ENCODE results near the gene C5orf52. TPM values are rescaled to one million over a fixed set of nuclear protein-coding genes. Genes with fewer than 3 reads are reported as not detected.

C5orf52 gene
- total RNA-seq, 2 experiments from 2014 or later = not detected

GRCh38 chr5:157649101-157649500 is 22.2 kb upstream of the C5orf52 start:
- peaks cover 3% of the 10 kb centered on the region for H3K9me3 Mint-ChIP-seq
- ChIA-PET POLR2A (interaction anchor here (0.7 kb wide), 1 partner anchor 9 kb away, joined by 3 read pairs; no protein-coding TSS in a partner anchor), CTCF (no interaction called here)
- no peak overlapping the region for H3K27ac Mint-ChIP-seq
- ATAC-seq (ENCODE audit: poor library complexity) (no peak), DNase-seq (no peak)
- Histone ChIP-seq H3K9me3 (ENCODE audit: control insufficient read depth in 1 of 2, insufficient read depth in 1 of 2, low read length in 2 of 2) (peaks cover 0 to 11% of the 10 kb centered on the region in 2 experiments), H3K4me1 (ENCODE audit: insufficient read depth, low read length) (peaks cover 17% of the 10 kb centered on the region), H3K4me3 (ENCODE audit: low read length) (no peak overlapping the region), H3K36me3 (ENCODE audit: insufficient read depth, low read length) (no peaks in the 10 kb centered on the region), H3K27ac (ENCODE audit: low read depth in 1 of 2, low read length in 2 of 2) (no peak overlapping the region), H3K27me3 (ENCODE audit: control insufficient read depth in 1 of 2, insufficient read depth in 2 of 2, low read length in 2 of 2) (no peaks in the 10 kb centered on the region)
- TF ChIP-seq, protein P1, sequence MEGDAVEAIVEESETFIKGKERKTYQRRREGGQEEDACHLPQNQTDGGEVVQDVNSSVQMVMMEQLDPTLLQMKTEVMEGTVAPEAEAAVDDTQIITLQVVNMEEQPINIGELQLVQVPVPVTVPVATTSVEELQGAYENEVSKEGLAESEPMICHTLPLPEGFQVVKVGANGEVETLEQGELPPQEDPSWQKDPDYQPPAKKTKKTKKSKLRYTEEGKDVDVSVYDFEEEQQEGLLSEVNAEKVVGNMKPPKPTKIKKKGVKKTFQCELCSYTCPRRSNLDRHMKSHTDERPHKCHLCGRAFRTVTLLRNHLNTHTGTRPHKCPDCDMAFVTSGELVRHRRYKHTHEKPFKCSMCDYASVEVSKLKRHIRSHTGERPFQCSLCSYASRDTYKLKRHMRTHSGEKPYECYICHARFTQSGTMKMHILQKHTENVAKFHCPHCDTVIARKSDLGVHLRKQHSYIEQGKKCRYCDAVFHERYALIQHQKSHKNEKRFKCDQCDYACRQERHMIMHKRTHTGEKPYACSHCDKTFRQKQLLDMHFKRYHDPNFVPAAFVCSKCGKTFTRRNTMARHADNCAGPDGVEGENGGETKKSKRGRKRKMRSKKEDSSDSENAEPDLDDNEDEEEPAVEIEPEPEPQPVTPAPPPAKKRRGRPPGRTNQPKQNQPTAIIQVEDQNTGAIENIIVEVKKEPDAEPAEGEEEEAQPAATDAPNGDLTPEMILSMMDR (IDR thresholded peaks at IDR 0.05) = no peak
- no peak overlapping the region for H3K4me3 Mint-ChIP-seq
- no peaks in the 10 kb centered on the region for H3K27me3 Mint-ChIP-seq
- intact Hi-C loops (cut with DNase I, micrococcal nuclease) = loop anchor here in 1 of 2 experiments (5.0 kb wide), 1 partner anchor 322 kb away; no protein-coding TSS in a partner anchor
- H3K4me1 Mint-ChIP-seq (ENCODE audit: low read depth) = peaks cover 21% of the 10 kb centered on the region
- peaks cover 4% of the 10 kb centered on the region for H3K36me3 Mint-ChIP-seq (ENCODE audit: low read depth)

DNA sequence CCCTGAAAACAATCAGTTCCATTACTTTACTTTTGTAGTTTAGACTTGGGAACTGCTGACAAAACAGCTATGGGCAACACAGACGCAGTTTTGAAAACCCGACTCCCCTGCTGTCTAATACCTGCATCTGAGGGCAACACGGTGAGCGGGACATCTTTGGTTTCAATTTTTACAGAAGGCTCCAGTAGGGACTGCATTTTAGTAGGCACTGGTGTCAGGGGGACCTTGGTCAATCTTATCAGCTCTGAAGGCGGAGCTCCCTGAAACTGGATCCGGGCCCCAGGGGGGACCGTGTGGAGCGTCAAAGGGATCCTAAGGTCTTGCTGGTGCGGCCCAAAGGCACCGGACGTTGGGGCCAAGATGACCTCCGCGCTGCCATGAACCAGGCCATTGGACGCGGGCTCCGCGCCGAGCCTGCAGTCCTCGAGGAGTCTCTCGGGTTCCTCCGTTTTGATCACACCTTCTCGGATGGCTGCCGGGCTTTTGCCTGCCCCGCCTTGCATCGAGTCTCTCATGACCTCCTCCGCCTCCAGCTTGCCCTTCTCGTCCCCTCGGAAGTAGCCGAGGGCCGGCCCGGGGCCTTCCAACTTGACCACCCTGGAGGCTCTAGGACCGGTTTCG is 20.2 kb upstream of the C5orf52 start:
- Mint-ChIP-seq H3K27me3 (no peaks in the 10 kb centered on the region), H3K4me3 (peak overlapping the region; percentile 4), H3K4me1 (ENCODE audit: low read depth) (peaks cover 21% of the 10 kb centered on the region), H3K27ac (no peak overlapping the region), H3K36me3 (ENCODE audit: low read depth) (peaks cover 16% of the 10 kb centered on the region), H3K9me3 (peaks cover 3% of the 10 kb centered on the region)
- POLR2A ChIA-PET = interaction anchor here (1.0 to 1.7 kb wide), 5 partner anchors 43 to 93 kb away, joined by 3 to 7 read pairs (median 5); partner anchors contain the start of genes LSM11 and THG1L
- TF ChIP-seq, protein P1 (IDR thresholded peaks at IDR 0.05) = no peak
- no peak overlapping the region for H3K27ac ChIP-seq (ENCODE audit: low read depth in 1 of 2, low read length in 2 of 2)
- intact Hi-C loops (cut with DNase I, micrococcal nuclease) = loop anchor here (5.0 kb wide), 2 partner anchors 91 to 109 kb away; partner anchors contain the start of gene LSM11 (in 2 of the 2)
- DNase-seq (peak in 1 of 14 experiments; percentile 10), ATAC-seq (ENCODE audit: poor library complexity) (no peak)
- peaks cover 0 to 11% of the 10 kb centered on the region in 2 experiments for H3K9me3 ChIP-seq (ENCODE audit: control insufficient read depth in 1 of 2, insufficient read depth in 1 of 2, low read length in 2 of 2)
- no peaks in the 10 kb centered on the region for H3K36me3 ChIP-seq (ENCODE audit: insufficient read depth, low read length)
- H3K4me1 ChIP-seq (ENCODE audit: insufficient read depth, low read length) = peaks cover 17% of the 10 kb centered on the region
- CTCF ChIA-PET = interaction anchor here (0.7 to 2.0 kb wide), 9 partner anchors 13 to 92 kb away, joined by 3 to 8 read pairs (median 3); partner anchors contain the start of genes LSM11 and THG1L
- H3K4me3 ChIP-seq (ENCODE audit: low read length) = no peak overlapping the region
- H3K27me3 ChIP-seq (ENCODE audit: control insufficient read depth in 1 of 2, insufficient read depth in 2 of 2, low read length in 2 of 2) = no peaks in the 10 kb centered on the region

DNA sequence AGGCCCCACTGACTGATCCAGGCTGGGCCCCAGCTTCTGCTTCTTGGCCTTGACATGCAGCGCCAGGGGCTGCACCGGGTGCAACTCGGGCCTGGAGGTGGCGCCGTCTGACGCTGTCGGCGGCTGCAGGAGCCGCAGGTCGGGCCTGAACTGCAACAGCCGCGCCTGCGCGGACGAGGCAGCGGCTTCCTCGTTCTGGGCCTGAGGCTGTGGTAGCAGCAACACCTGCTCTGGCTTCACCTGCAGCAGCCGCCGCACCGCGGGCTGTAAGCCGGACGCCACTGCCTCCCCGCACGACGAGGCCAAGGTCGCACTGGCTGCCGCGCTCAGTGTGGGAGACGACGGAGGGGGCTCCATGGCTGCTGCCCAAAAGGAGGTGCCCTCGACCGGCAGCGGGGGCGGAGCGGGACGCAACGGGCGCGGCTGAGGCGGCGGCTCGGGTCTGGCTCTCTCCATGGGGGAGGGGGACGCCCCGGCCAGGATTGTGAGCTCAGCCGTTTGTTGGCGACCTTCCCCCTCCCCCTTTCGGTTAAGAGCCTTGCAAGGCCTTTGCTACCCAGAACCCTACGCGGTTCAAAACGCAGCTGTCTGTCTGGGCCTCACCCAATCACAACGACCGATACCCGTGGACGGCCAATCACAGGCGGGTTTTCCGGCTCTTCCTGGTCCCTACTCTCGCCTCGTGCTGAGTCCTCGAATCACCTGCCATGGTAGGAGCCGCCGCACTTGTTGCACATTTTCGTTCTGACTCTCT is 19.5 kb upstream of the C5orf52 start:
- Mint-ChIP-seq H3K4me1 (ENCODE audit: low read depth) (peaks cover 21% of the 10 kb centered on the region), H3K9me3 (peaks cover 6% of the 10 kb centered on the region), H3K27ac (peak overlapping the region; percentile 78), H3K27me3 (no peaks in the 10 kb centered on the region), H3K36me3 (ENCODE audit: low read depth) (peaks cover 23% of the 10 kb centered on the region), H3K4me3 (peak overlapping the region; percentile 81)
- H3K36me3 ChIP-seq (ENCODE audit: insufficient read depth, low read length) = no peaks in the 10 kb centered on the region
- H3K4me3 ChIP-seq (ENCODE audit: low read length) = peak overlapping the region; percentile 49
- DNase-seq = peak; percentile 70 to 94 (median 81)
- TF ChIP-seq, protein P1 (IDR thresholded peaks at IDR 0.05) = peak; percentile 51
- ATAC-seq (ENCODE audit: poor library complexity) = peak; percentile 99
- peaks cover 0 to 11% of the 10 kb centered on the region in 2 experiments for H3K9me3 ChIP-seq (ENCODE audit: control insufficient read depth in 1 of 2, insufficient read depth in 1 of 2, low read length in 2 of 2)
- H3K27ac ChIP-seq (ENCODE audit: low read depth in 1 of 2, low read length in 2 of 2) = peak overlapping the region in 1 of 2 donors; percentile 13
- ChIA-PET POLR2A (interaction anchor here (1.0 to 1.7 kb wide), 6 partner anchors 44 to 110 kb away, joined by 3 to 7 read pairs (median 4); partner anchors contain the start of genes LSM11 and THG1L), CTCF (interaction anchor here (0.7 to 2.0 kb wide), 9 partner anchors 14 to 91 kb away, joined by 3 to 8 read pairs (median 3); partner anchors contain the start of genes LSM11 and THG1L)
- intact Hi-C loops (cut with DNase I, micrococcal nuclease) = loop anchor here (5.0 kb wide), 2 partner anchors 91 to 109 kb away; partner anchors contain the start of gene LSM11 (in 2 of the 2)
- peaks cover 17% of the 10 kb centered on the region for H3K4me1 ChIP-seq (ENCODE audit: insufficient read depth, low read length)
- H3K27me3 ChIP-seq (ENCODE audit: control insufficient read depth in 1 of 2, insufficient read depth in 2 of 2, low read length in 2 of 2) = no peaks in the 10 kb centered on the region
